Skeletal muscle satellite cell (primary cell): ENCODE data around the gene ZNF292. TPM values are rescaled to one million over a fixed set of nuclear protein-coding genes. Genes with fewer than 3 reads are reported as not detected.
A peak's percentile ranks its signal among the peaks of the same experiment; 100 is the strongest.

Experiments
- H3K27me3 ChIP-seq: 2 replicates; pipeline ENCODE4 v1.7.0; 2013; ENCODE audit warnings: low read length; ENCODE audit not compliant: control insufficient read depth, insufficient read depth
- H3K36me3 ChIP-seq: 2 replicates; pipeline ENCODE4 v1.7.0; 2013; ENCODE audit warnings: mild to moderate bottlenecking, control low read depth, low read length; ENCODE audit not compliant: insufficient read depth
- H3K4me1 ChIP-seq: 2 replicates; pipeline ENCODE4 v1.7.0; 2013; ENCODE audit warnings: low read length; ENCODE audit not compliant: control insufficient read depth, insufficient read depth
- H3K4me2 ChIP-seq: 2 replicates; pipeline ENCODE4 v1.7.0; 2013; ENCODE audit warnings: mild to moderate bottlenecking, low read length
- H3K4me3 ChIP-seq: 2 replicates; pipeline ENCODE4 v1.7.0; 2013; ENCODE audit warnings: low read length
- H3K9ac ChIP-seq: 2 replicates; pipeline ENCODE4 v1.7.0; 2013; ENCODE audit warnings: mild to moderate bottlenecking, low read depth, low read length, moderate library complexity
- H3K9me3 ChIP-seq: replicated peaks from 2 replicates; pipeline ENCODE4 v1.7.0; 2013; ENCODE audit warnings: mild to moderate bottlenecking, control low read depth, low read length
- total RNA-seq: library from RNA; depleted of rRNA; stranded (reverse); fragments of >200 nt; gene quantifications from 2 replicates; pipeline ENCODE4 v1.2.3, GENCODE V29; 2012; rRNA removed

ZNF292 gene
- total RNA-seq, result 15.5 and 19.8 TPM in 2 replicates

- Histone ChIP-seq H3K9me3 (no peaks in the 10 kb centered on the region), H3K36me3 (no peaks in the 10 kb centered on the region), H3K27me3 (no peaks in the 10 kb centered on the region), H3K4me1 (peaks cover 29% of the 10 kb centered on the region), H3K4me2 (peak within 1 kb of the TSS; percentile 85), H3K9ac (peak within 1 kb of the TSS; percentile 83), H3K4me3 (peak within 1 kb of the TSS; percentile 78)
These were observed at the start of gene ZNF292 for GRCh38 chr6:87154993-87155841. TSS of gene ZNF292 (plus strand) at chr6:87155565. CDS start at chr6:87155592, 27 bp downstream.

GRCh38 chr6:87105823-87106222, 49.5 kb upstream of the ZNF292 start:
- no peak overlapping the region for H3K4me3 ChIP-seq
- no peaks in the 10 kb centered on the region for H3K27me3 ChIP-seq
- peaks cover 5% of the 10 kb centered on the region for H3K4me1 ChIP-seq
- no peaks in the 10 kb centered on the region for H3K36me3 ChIP-seq
- H3K9me3 ChIP-seq, result no peaks in the 10 kb centered on the region
- H3K9ac ChIP-seq, result no peak overlapping the region
- peak overlapping the region; percentile 11 for H3K4me2 ChIP-seq

GRCh38 chr6:87110636-87111035, 44.7 kb upstream of the ZNF292 start:
- Histone ChIP-seq H3K36me3 (no peaks in the 10 kb centered on the region), H3K9ac (no peak overlapping the region), H3K4me1 (peaks cover 5% of the 10 kb centered on the region), H3K4me3 (no peak overlapping the region), H3K4me2 (no peak overlapping the region), H3K9me3 (no peaks in the 10 kb centered on the region), H3K27me3 (no peaks in the 10 kb centered on the region)

- H3K27me3 ChIP-seq, result peaks cover 9% of the 10 kb centered on the region
- no peak overlapping the region for H3K9ac ChIP-seq
- H3K9me3 ChIP-seq, result no peaks in the 10 kb centered on the region
- no peaks in the 10 kb centered on the region for H3K36me3 ChIP-seq
- no peaks in the 10 kb centered on the region for H3K4me1 ChIP-seq
- no peak overlapping the region for H3K4me2 ChIP-seq
- H3K4me3 ChIP-seq, result no peak overlapping the region
These were observed 39.8 kb upstream of the ZNF292 start for GRCh38 chr6:87115402-87116135.

- H3K36me3 ChIP-seq, result no peaks in the 10 kb centered on the region
- no peak overlapping the region for H3K4me3 ChIP-seq
- no peak overlapping the region for H3K4me2 ChIP-seq
- peaks cover 10% of the 10 kb centered on the region for H3K27me3 ChIP-seq
- H3K9me3 ChIP-seq, result no peaks in the 10 kb centered on the region
- H3K4me1 ChIP-seq, result no peaks in the 10 kb centered on the region
- no peak overlapping the region for H3K9ac ChIP-seq
These were observed 38.4 kb upstream of the ZNF292 start for GRCh38 chr6:87116922-87117321.

GRCh38 chr6:87118054-87118453, 37.3 kb upstream of the ZNF292 start:
- no peak overlapping the region for H3K4me3 ChIP-seq
- H3K27me3 ChIP-seq, result peaks cover 13% of the 10 kb centered on the region
- no peak overlapping the region for H3K4me2 ChIP-seq
- H3K9ac ChIP-seq, result no peak overlapping the region
- no peaks in the 10 kb centered on the region for H3K4me1 ChIP-seq
- no peaks in the 10 kb centered on the region for H3K36me3 ChIP-seq
- H3K9me3 ChIP-seq, result no peaks in the 10 kb centered on the region

GRCh38 chr6:87122477-87122876, 32.9 kb upstream of the ZNF292 start:
- peaks cover 15% of the 10 kb centered on the region for H3K27me3 ChIP-seq
- H3K4me2 ChIP-seq, result no peak overlapping the region
- no peaks in the 10 kb centered on the region for H3K4me1 ChIP-seq
- H3K36me3 ChIP-seq, result no peaks in the 10 kb centered on the region
- no peak overlapping the region for H3K9ac ChIP-seq
- no peaks in the 10 kb centered on the region for H3K9me3 ChIP-seq
- no peak overlapping the region for H3K4me3 ChIP-seq

GRCh38 chr6:87124074-87124473, 31.3 kb upstream of the ZNF292 start:
- no peaks in the 10 kb centered on the region for H3K9me3 ChIP-seq

GRCh38 chr6:87126501-87126900, 28.9 kb upstream of the ZNF292 start:
- H3K4me1 ChIP-seq, result no peaks in the 10 kb centered on the region
- H3K27me3 ChIP-seq, result peaks cover 17% of the 10 kb centered on the region
- H3K9me3 ChIP-seq, result no peaks in the 10 kb centered on the region
- no peak overlapping the region for H3K4me3 ChIP-seq
- H3K9ac ChIP-seq, result no peak overlapping the region
- H3K36me3 ChIP-seq, result no peaks in the 10 kb centered on the region
- H3K4me2 ChIP-seq, result no peak overlapping the region

More at GRCh38 chr6:87124074-87124473, 31.3 kb upstream of the ZNF292 start:
- Histone ChIP-seq H3K27me3 (peaks cover 15% of the 10 kb centered on the region), H3K4me1 (no peaks in the 10 kb centered on the region), H3K4me3 (no peak overlapping the region), H3K9ac (no peak overlapping the region), H3K36me3 (no peaks in the 10 kb centered on the region), H3K4me2 (no peak overlapping the region)

GRCh38 chr6:87127737-87128136, 27.6 kb upstream of the ZNF292 start:
- H3K4me3 ChIP-seq, result no peak overlapping the region
- no peak overlapping the region for H3K9ac ChIP-seq
- H3K9me3 ChIP-seq, result no peaks in the 10 kb centered on the region
- no peaks in the 10 kb centered on the region for H3K4me1 ChIP-seq
- H3K27me3 ChIP-seq, result peaks cover 21% of the 10 kb centered on the region
- H3K4me2 ChIP-seq, result no peak overlapping the region
- H3K36me3 ChIP-seq, result no peaks in the 10 kb centered on the region

GRCh38 chr6:87136963-87137362, 18.4 kb upstream of the ZNF292 start:
- Histone ChIP-seq H3K4me3 (no peak overlapping the region), H3K36me3 (no peaks in the 10 kb centered on the region), H3K9ac (no peak overlapping the region), H3K4me2 (no peak overlapping the region), H3K4me1 (no peaks in the 10 kb centered on the region), H3K27me3 (peaks cover 31% of the 10 kb centered on the region), H3K9me3 (no peaks in the 10 kb centered on the region)
